IMR-90 (cell line): ENCODE data around the gene CORO7. TPM values are rescaled to one million over a fixed set of nuclear protein-coding genes. Genes with fewer than 3 reads are reported as not detected.

ENCODE experiments used
- ATAC-seq: fragments of 200-7000 bp; cut with Tn5 transposase; 2 replicates; pipeline ENCODE4 v1.9.1; 2020; ENCODE audit warnings: low read depth, mild to moderate bottlenecking, moderate library complexity
- BruUV-seq: library from RNA; stranded (reverse); fragments of 400-500 nt; replicated peaks from 2 replicates; lab custom pipeline; 2021; lab: Mats Ljungman, UMichigan
- CTCF ChIA-PET: fragments of 300-600 bp; formaldehyde crosslinking; extraction: SDS; loops from one replicate; lab custom pipeline; 2021; ENCODE audit warnings: antibody characterized with exemption; lab: Yijun Ruan, JAX
- POLR2A ChIA-PET: fragments of 300-600 bp; sonication (Branson Sonifier 250); formaldehyde crosslinking; loops from one replicate; lab custom pipeline; 2022; ENCODE audit warnings: antibody characterized with exemption; ENCODE audit not compliant: unreplicated experiment; lab: Charles Lee
- DNase-seq: peaks from one replicate; pipeline ENCODE4 v3.0.0; 2013
- H2AFZ ChIP-seq: replicated peaks from 2 replicates; pipeline ENCODE3; 2013; ENCODE audit warnings: low read length, mild to moderate bottlenecking; ENCODE audit not compliant: poor library complexity
- H2AK5ac ChIP-seq: 2 replicates; pipeline ENCODE4 v1.6.1; 2013; ENCODE audit warnings: low read depth, low read length, inconsistent platforms
- H2AK9ac ChIP-seq: replicated peaks from 2 replicates; pipeline ENCODE3; 2013; ENCODE audit warnings: mild to moderate bottlenecking, low read depth, low read length, moderate library complexity; ENCODE audit not compliant: poor library complexity
- H2BK120ac ChIP-seq: 2 replicates; pipeline ENCODE4 v1.6.1; 2013; ENCODE audit warnings: low read depth, low read length, inconsistent platforms
- H2BK15ac ChIP-seq: 3 replicates; pipeline ENCODE4 v1.6.1; 2013; ENCODE audit warnings: low read depth, low read length, inconsistent platforms
- H2BK20ac ChIP-seq: 2 replicates; pipeline ENCODE4 v1.6.1; 2013; ENCODE audit warnings: low read depth, mild to moderate bottlenecking, inconsistent platforms, low read length, moderate library complexity
- H2BK5ac ChIP-seq: 2 replicates; pipeline ENCODE4 v1.6.1; 2013; ENCODE audit warnings: mild to moderate bottlenecking, low read depth, low read length, inconsistent platforms; ENCODE audit not compliant: poor library complexity, severe bottlenecking
- H3K14ac ChIP-seq: replicated peaks from 2 replicates; pipeline ENCODE4 v1.6.1; 2013; ENCODE audit warnings: low read depth, low read length, inconsistent platforms
- H3K18ac ChIP-seq: 2 replicates; pipeline ENCODE4 v1.6.1; 2013; ENCODE audit warnings: low read depth, low read length, control low read depth
- H3K23ac ChIP-seq: 2 replicates; pipeline ENCODE4 v1.6.1; 2013; ENCODE audit warnings: low read depth, low read length, inconsistent platforms
- H3K27ac ChIP-seq: 2 replicates; pipeline ENCODE4 v1.5.1; 2013; ENCODE audit warnings: mild to moderate bottlenecking, control low read depth, low read length; ENCODE audit not compliant: insufficient read depth
- H3K27me3 ChIP-seq: 2 replicates; pipeline ENCODE4 v1.6.1; 2013; ENCODE audit warnings: low read length; ENCODE audit not compliant: control insufficient read depth, insufficient read depth
- H3K36me3 ChIP-seq: 2 replicates; pipeline ENCODE4 v1.6.1; 2013; ENCODE audit warnings: low read length, mixed read lengths; ENCODE audit not compliant: control insufficient read depth, insufficient read depth
- H3K4ac ChIP-seq: 2 replicates; pipeline ENCODE4 v1.6.1; 2013; ENCODE audit warnings: low read depth, low read length, inconsistent platforms
- H3K4me1 ChIP-seq: 2 replicates; pipeline ENCODE4 v1.6.1; 2013; ENCODE audit warnings: low read length, mixed read lengths; ENCODE audit not compliant: control insufficient read depth, insufficient read depth
- H3K4me2 ChIP-seq: 2 replicates; pipeline ENCODE4 v1.6.1; 2013; ENCODE audit warnings: low read depth, mild to moderate bottlenecking, control low read depth, low read length, moderate library complexity
- H3K4me3 ChIP-seq: 2 replicates; pipeline ENCODE4 v1.5.1; 2013; ENCODE audit warnings: low read depth, mild to moderate bottlenecking, control low read depth, low read length, moderate library complexity; ENCODE audit not compliant: insufficient read depth
- H3K56ac ChIP-seq: 2 replicates; pipeline ENCODE4 v1.6.1; 2013; ENCODE audit warnings: low read length, inconsistent platforms; ENCODE audit not compliant: insufficient read depth; ENCODE audit errors: extremely low read depth
- H3K79me1 ChIP-seq, 2 experiments: 2 replicates each; pipeline ENCODE4 v1.6.1; 2013; ENCODE audit warnings: low read length in 2 of 2, inconsistent platforms in 1 of 2, low read depth in 1 of 2
- H3K9ac ChIP-seq: 2 replicates; pipeline ENCODE4 v1.6.1; 2013; ENCODE audit warnings: low read depth, low read length, control low read depth
- H3K9me1 ChIP-seq: 2 replicates; pipeline ENCODE4 v1.6.1; 2013; ENCODE audit warnings: low read length, inconsistent platforms; ENCODE audit not compliant: insufficient read depth
- H3K9me3 ChIP-seq: 2 replicates; pipeline ENCODE4 v1.6.1; 2013; ENCODE audit warnings: low read length; ENCODE audit not compliant: control insufficient read depth, insufficient read depth
- H4K20me1 ChIP-seq: 2 replicates; pipeline ENCODE4 v1.6.1; 2013; ENCODE audit warnings: low read length, inconsistent platforms; ENCODE audit not compliant: insufficient read depth
- H4K5ac ChIP-seq: 2 replicates; pipeline ENCODE4 v1.6.1; 2013; ENCODE audit warnings: mild to moderate bottlenecking, low read depth, low read length, control low read depth
- H4K8ac ChIP-seq, 2 experiments: 2 replicates each; pipeline ENCODE4 v1.6.1; 2013; ENCODE audit warnings: low read depth in 2 of 2, low read length in 2 of 2, control low read depth in 1 of 2, inconsistent platforms in 1 of 2
- H4K91ac ChIP-seq: 2 replicates; pipeline ENCODE4 v1.6.1; 2013; ENCODE audit warnings: low read depth, low read length, inconsistent platforms; ENCODE audit not compliant: insufficient read depth
- BHLHE40 ChIP-seq: fragments of 150-350 bp; IDR thresholded peaks from 2 replicates; pipeline ENCODE4 v1.6.1; 2016; ENCODE audit warnings: mild to moderate bottlenecking, low read depth, low read length
- CEBPB ChIP-seq: IDR thresholded peaks from 2 replicates; pipeline ENCODE4 v1.6.1; 2012; ENCODE audit warnings: low read depth, low read length, improper control_type of control experiment
- CHD1 ChIP-seq: IDR thresholded peaks from 2 replicates; pipeline ENCODE4 v1.6.1; 2012; ENCODE audit warnings: low read depth, low read length, improper control_type of control experiment
- ELK1 ChIP-seq: fragments of 150-350 bp; IDR thresholded peaks from 2 replicates; pipeline ENCODE4 v1.6.1; 2016; ENCODE audit warnings: low read depth, mild to moderate bottlenecking, low read length, moderate library complexity, borderline replicate concordance
- FOS ChIP-seq: fragments of 150-350 bp; IDR thresholded peaks from 2 replicates; pipeline ENCODE4 v1.6.1; 2016; ENCODE audit warnings: low read depth, low read length
- MAFK ChIP-seq: IDR thresholded peaks from 2 replicates; pipeline ENCODE4 v1.6.1; 2012; ENCODE audit warnings: low read depth, low read length, improper control_type of control experiment
- MAZ ChIP-seq: IDR thresholded peaks from 2 replicates; pipeline ENCODE4 v1.6.1; 2012; ENCODE audit warnings: low read depth, mild to moderate bottlenecking, low read length, improper control_type of control experiment, moderate library complexity, borderline replicate concordance
- MXI1 ChIP-seq: IDR thresholded peaks from 2 replicates; pipeline ENCODE4 v1.6.1; 2012; ENCODE audit warnings: low read depth, mild to moderate bottlenecking, low read length, moderate library complexity, borderline replicate concordance
- NFE2L2 ChIP-seq: fragments of 150-350 bp; IDR thresholded peaks from 2 replicates; pipeline ENCODE4 v1.6.1; 2016; ENCODE audit warnings: low read depth, mild to moderate bottlenecking, low read length
- POLR2A ChIP-seq: IDR thresholded peaks from 2 replicates; pipeline ENCODE4 v1.6.1; 2012; ENCODE audit warnings: mild to moderate bottlenecking, low read depth, low read length
- RAD21 ChIP-seq: IDR thresholded peaks from 2 replicates; pipeline ENCODE4 v1.6.1; 2012; ENCODE audit warnings: low read length, improper control_type of control experiment
- RCOR1 ChIP-seq: IDR thresholded peaks from 2 replicates; pipeline ENCODE4 v1.6.1; 2012; ENCODE audit warnings: mild to moderate bottlenecking, low read length, improper control_type of control experiment; ENCODE audit not compliant: insufficient replicate concordance
- RFX5 ChIP-seq: IDR thresholded peaks from 2 replicates; pipeline ENCODE4 v1.8.0; 2012; ENCODE audit warnings: low read depth, mild to moderate bottlenecking, low read length, moderate library complexity
- SMC3 ChIP-seq: fragments of 150-350 bp; IDR thresholded peaks from 2 replicates; pipeline ENCODE4 v1.6.1; 2016; ENCODE audit warnings: low read depth, mild to moderate bottlenecking, antibody characterized with exemption, low read length, moderate library complexity
- USF2 ChIP-seq: fragments of 150-350 bp; IDR thresholded peaks from 2 replicates; pipeline ENCODE4 v1.6.1; 2017; ENCODE audit warnings: mild to moderate bottlenecking, antibody characterized with exemption, low read length, low read depth
- WGBS, 2 experiments: methylation state at CpG; one replicate each; pipeline versions ENCODE4 v1.1.5 to v1.1.7; 2013; ENCODE audit warnings: missing lambda C conversion rate in 2 of 2; ENCODE audit not compliant: insufficient read length in 1 of 2; ENCODE audit errors: extremely low coverage in 2 of 2; 5-methylcytosine and 5-hydroxymethylcytosine counted together
- dilution Hi-C: fragments of 300-500 bp; cut with HindIII; formaldehyde crosslinking; loops from one replicate; pipeline ENCODE4 v1.14.3; 2018; ENCODE audit warnings: low sequenced_read_pairs; ENCODE audit not compliant: unreplicated experiment
- in situ Hi-C: fragments of 300-500 bp; cut with MboI; formaldehyde crosslinking; loops from 3 replicates; pipeline ENCODE4 v1.14.3; 2019; ENCODE audit warnings: low sequenced_read_pairs, inconsistent platforms, mixed read lengths
- intact Hi-C: fragments of 100-400 bp; cut with micrococcal nuclease; formaldehyde crosslinking; loops from 2 replicates; pipeline ENCODE4 v1.10.0; 2022
- polyA plus RNA-seq, 3 experiments: library from polyadenylated mRNA; depleted of rRNA; stranded (reverse); fragments of >200 nt; gene quantifications; 2 replicates each; pipeline ENCODE4 v1.2.3, GENCODE V29; 2012; ENCODE audit warnings: low replicate concordance in 1 of 3
- total RNA-seq: library from RNA; depleted of rRNA; stranded (reverse); fragments of >200 nt; gene quantifications from 2 replicates; pipeline ENCODE4 v1.2.3, GENCODE V29; 2012
- TF ChIP-seq, protein P1 (sequence below): conservative IDR thresholded peaks from 2 replicates; pipeline ENCODE4 v1.5.1; 2012; ENCODE audit warnings: mild to moderate bottlenecking, low read depth, low read length, improper control_type of control experiment

CORO7 gene
- total and polyA plus RNA-seq, 2 of the 4 experiments (the other 2 are of a cell fraction): 6.3 to 26.7 TPM

- ChIA-PET CTCF (interaction anchor here (0.6 kb wide), 2 partner anchors 137 to 445 kb away, joined by 3 to 5 read pairs; no protein-coding TSS in a partner anchor), POLR2A (interaction anchor here (0.5 kb wide), 1 partner anchor 88 kb away, joined by 4 read pairs; no protein-coding TSS in a partner anchor)
- Histone ChIP-seq H3K27me3 (no peaks in the 10 kb centered on the region), H3K4ac (no peak overlapping the region), H2AK9ac (no peak overlapping the region), H2AK5ac (no peak overlapping the region), H3K9ac (no peak overlapping the region), H2BK20ac (no peak overlapping the region), H3K4me2 (no peak overlapping the region), H3K18ac (no peak overlapping the region), H3K14ac (no peak overlapping the region), H2AFZ (no peak overlapping the region), H4K20me1 (peaks cover 6% of the 10 kb centered on the region), H3K23ac (no peak overlapping the region), H2BK120ac (no peak overlapping the region), H3K27ac (no peak overlapping the region), H3K9me1 (peaks cover 11% of the 10 kb centered on the region), H2BK15ac (no peak overlapping the region), H4K8ac (no peak overlapping the region), H3K9me3 (no peaks in the 10 kb centered on the region), H4K91ac (no peak overlapping the region), H3K79me1 (peaks cover 0 to 27% of the 10 kb centered on the region in 2 experiments; a peak in 1 of 4 replicates), H3K36me3 (peaks cover 37% of the 10 kb centered on the region), H3K4me1 (peaks cover 19% of the 10 kb centered on the region), H2BK5ac (no peak overlapping the region), H3K56ac (no peak overlapping the region), H4K5ac (no peak overlapping the region), H3K4me3 (no peak overlapping the region)
- ATAC-seq (no peak), DNase-seq (no peak)
- no TSS peak for BruUV-seq
- TF ChIP-seq RCOR1 (no peak), RFX5 (no peak), FOS (no peak), USF2 (no peak), NFE2L2 (no peak), CEBPB (no peak), MAZ (no peak), BHLHE40 (no peak), ELK1 (no peak), MXI1 (no peak), SMC3 (no peak), POLR2A (no peak), MAFK (no peak), RAD21 (no peak), CHD1 (no peak)
- TF ChIP-seq, protein P1, sequence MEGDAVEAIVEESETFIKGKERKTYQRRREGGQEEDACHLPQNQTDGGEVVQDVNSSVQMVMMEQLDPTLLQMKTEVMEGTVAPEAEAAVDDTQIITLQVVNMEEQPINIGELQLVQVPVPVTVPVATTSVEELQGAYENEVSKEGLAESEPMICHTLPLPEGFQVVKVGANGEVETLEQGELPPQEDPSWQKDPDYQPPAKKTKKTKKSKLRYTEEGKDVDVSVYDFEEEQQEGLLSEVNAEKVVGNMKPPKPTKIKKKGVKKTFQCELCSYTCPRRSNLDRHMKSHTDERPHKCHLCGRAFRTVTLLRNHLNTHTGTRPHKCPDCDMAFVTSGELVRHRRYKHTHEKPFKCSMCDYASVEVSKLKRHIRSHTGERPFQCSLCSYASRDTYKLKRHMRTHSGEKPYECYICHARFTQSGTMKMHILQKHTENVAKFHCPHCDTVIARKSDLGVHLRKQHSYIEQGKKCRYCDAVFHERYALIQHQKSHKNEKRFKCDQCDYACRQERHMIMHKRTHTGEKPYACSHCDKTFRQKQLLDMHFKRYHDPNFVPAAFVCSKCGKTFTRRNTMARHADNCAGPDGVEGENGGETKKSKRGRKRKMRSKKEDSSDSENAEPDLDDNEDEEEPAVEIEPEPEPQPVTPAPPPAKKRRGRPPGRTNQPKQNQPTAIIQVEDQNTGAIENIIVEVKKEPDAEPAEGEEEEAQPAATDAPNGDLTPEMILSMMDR: no peak
- dilution Hi-C loops (no loop called here), in situ Hi-C loops (no loop called here), intact Hi-C loops (no loop called here)
- 100% methylated on average over 2 of the region's 5 CpGs; no CpG with 5 or more reads in 1 of the 2 experiments for WGBS, 2 experiments
These were observed 44.5 kb upstream of the CORO7 start for GRCh38 chr16:4460936-4461249.
